B cell (primary cell): Measurements from ENCODE around the gene ATXN3. TPM values are rescaled to one million over a fixed set of nuclear protein-coding genes. Genes with fewer than 3 reads are reported as not detected.
"Not testable (repeated sequence)": the region's sequence is repeated elsewhere in the genome, so short reads cannot be mapped to it uniquely, and the experiment has no call there.

Experiments used
- ATAC-seq: fragments of 200-7000 bp; cut with Tn5 transposase; one replicate; pipeline ENCODE4 v1.10.0; 2021; ENCODE audit warnings: low read depth, mild to moderate bottlenecking, moderate number of reproducible peaks, moderate library complexity
- CTCF ChIA-PET: fragments of 350-600 bp; sonication (Branson Sonifier 250); formaldehyde crosslinking; loops from one replicate; lab custom pipeline; 2021; ENCODE audit warnings: antibody characterized with exemption, inconsistent platforms; lab: Charles Lee
- POLR2A ChIA-PET: fragments of 350-600 bp; sonication (Branson Sonifier 250); formaldehyde crosslinking; loops from one replicate; lab custom pipeline; 2021; ENCODE audit warnings: antibody characterized with exemption; lab: Charles Lee
- DNase-seq: peaks from one replicate; pipeline ENCODE4 v3.0.0; 2013
- H2AFZ ChIP-seq: 2 replicates; pipeline ENCODE4 v1.6.1; 2012; ENCODE audit warnings: mild to moderate bottlenecking, low read depth, low read length; ENCODE audit not compliant: insufficient read depth, poor library complexity, severe bottlenecking
- H3K27ac ChIP-seq, 2 donors: 1 replicate in 1 of 2; 2 replicates in 1 of 2; pipeline ENCODE4 v1.5.1; 2012 to 2013; ENCODE audit warnings: low read length in 2 of 2, mild to moderate bottlenecking in 2 of 2, moderate library complexity in 1 of 2
- H3K27me3 ChIP-seq, 4 experiments: fragments of 200-600 bp in 1 of 4; sonication (generic) in 1 of 4; replicated peaks in 1 of 4; 1 replicate in 2 of 4; 2 replicates in 2 of 4; pipeline versions ENCODE4 v1.6.1 to v1.7.0; 2013 to 2016; ENCODE audit warnings: low read length in 3 of 4, mild to moderate bottlenecking in 2 of 4, mixed read lengths in 1 of 4, moderate library complexity in 1 of 4; ENCODE audit not compliant: insufficient read depth in 4 of 4, control insufficient read depth in 3 of 4; ENCODE audit errors: control extremely low read depth in 1 of 4
- H3K36me3 ChIP-seq, 2 experiments: replicated peaks in 1 of 2; 1 replicate in 1 of 2; 2 replicates in 1 of 2; pipeline versions ENCODE4 v1.6.1 to v1.7.1; 2013; ENCODE audit warnings: low read length in 1 of 2; ENCODE audit not compliant: insufficient read depth in 2 of 2, control insufficient read depth in 1 of 2; ENCODE audit errors: control extremely low read depth in 1 of 2, extremely low read depth in 1 of 2
- H3K4me1 ChIP-seq, 2 donors: fragments of 200-600 bp in 1 of 2; sonication (generic) in 1 of 2; 1 replicate in 1 of 2; 2 replicates in 1 of 2; pipeline versions ENCODE4 v1.5.1 to v1.6.1; 2013 to 2017; ENCODE audit warnings: low read length in 2 of 2; ENCODE audit not compliant: control insufficient read depth in 2 of 2, insufficient read depth in 2 of 2
- H3K4me2 ChIP-seq: replicated peaks from 2 replicates; pipeline ENCODE3; 2012; ENCODE audit warnings: mild to moderate bottlenecking, low read depth, low read length; ENCODE audit not compliant: poor library complexity, severe bottlenecking
- H3K4me3 ChIP-seq, 5 experiments: fragments of 200-600 bp in 1 of 5; sonication (generic) in 1 of 5; 1 replicate in 3 of 5; 2 replicates in 2 of 5; pipeline versions ENCODE4 v1.5.1 to v1.7.0; 2011 to 2016; ENCODE audit warnings: low read length in 4 of 5, mild to moderate bottlenecking in 4 of 5, low read depth in 2 of 5, control low read depth in 1 of 5, moderate library complexity in 1 of 5; ENCODE audit not compliant: insufficient read depth in 1 of 5; ENCODE audit errors: control extremely low read depth in 1 of 5, extremely low read depth in 1 of 5
- H3K79me2 ChIP-seq: fragments of 200-600 bp; sonication (generic); one replicate; pipeline ENCODE4 v1.6.0; 2016; ENCODE audit warnings: low read length; ENCODE audit not compliant: control insufficient read depth, insufficient read depth
- H3K9ac ChIP-seq: fragments of 200-600 bp; sonication (generic); 2 replicates; pipeline ENCODE4 v1.6.1; 2017; ENCODE audit warnings: mild to moderate bottlenecking, low read length, moderate library complexity
- H3K9me3 ChIP-seq, 3 donors: one replicate each; pipeline versions ENCODE4 v1.6.1 to v1.7.1; 2013; ENCODE audit warnings: low read length in 2 of 3; ENCODE audit not compliant: control insufficient read depth in 2 of 3, insufficient read depth in 1 of 3; ENCODE audit errors: control extremely low read depth in 1 of 3
- H4K20me1 ChIP-seq: 2 replicates; pipeline ENCODE4 v1.6.0; 2012; ENCODE audit warnings: mild to moderate bottlenecking, low read length; ENCODE audit not compliant: insufficient read depth, control insufficient read depth, poor library complexity, severe bottlenecking
- H3K27ac Mint-ChIP-seq: one replicate; pipeline ENCODE4 v1.8.0; 2021; ENCODE audit warnings: mixed read lengths
- H3K27me3 Mint-ChIP-seq: one replicate; pipeline ENCODE4 v1.8.0; 2021; ENCODE audit warnings: mixed read lengths
- H3K4me1 Mint-ChIP-seq: one replicate; pipeline ENCODE4 v1.8.0; 2021; ENCODE audit warnings: mixed read lengths
- H3K4me3 Mint-ChIP-seq: one replicate; pipeline ENCODE4 v1.8.0; 2021; ENCODE audit warnings: mixed read lengths
- H3K9me3 Mint-ChIP-seq: one replicate; pipeline ENCODE4 v1.8.0; 2022; ENCODE audit warnings: mixed read lengths; ENCODE audit not compliant: insufficient read depth
- EZH2 ChIP-seq: IDR thresholded peaks from 2 replicates; pipeline ENCODE4 v1.6.1; 2012; ENCODE audit warnings: borderline replicate concordance, low read depth, mild to moderate bottlenecking, moderate library complexity, low read length; ENCODE audit not compliant: insufficient read depth, poor library complexity, severe bottlenecking
- WGBS: methylation state at CpG from one replicate; pipeline ENCODE4 v1.1.5; 2013; ENCODE audit warnings: missing lambda C conversion rate; ENCODE audit not compliant: insufficient coverage; 5-methylcytosine and 5-hydroxymethylcytosine counted together
- intact Hi-C: fragments of 100-400 bp; cut with micrococcal nuclease; formaldehyde crosslinking; loops from one replicate; pipeline ENCODE4 v1.10.0; 2022
- polyA plus RNA-seq: library from polyadenylated mRNA; depleted of rRNA; stranded (reverse); fragments of >200 nt; gene quantifications from 2 replicates; pipeline ENCODE4 v1.2.3, GENCODE V29; 2012
- total RNA-seq, 2 donors: library from RNA; stranded (reverse); fragments of 120-200 nt in 1 of 2; gene quantifications; 1 replicate in 1 of 2; 2 replicates in 1 of 2; pipeline versions ENCODE4 v1.2.3 to v1.2.4, GENCODE V29; 2013 to 2022
- TF ChIP-seq, protein P1 (sequence below): fragments of 200-600 bp; IDR thresholded peaks from one replicate; pipeline ENCODE4 v1.8.0; 2022; ENCODE audit warnings: antibody characterized with exemption, mild to moderate bottlenecking

ATXN3 gene
- total and polyA plus RNA-seq, 2 donors (not counting 1 experiment from before 2014, with no cell fraction given), result 16.2 to 51.6 TPM

DNA sequence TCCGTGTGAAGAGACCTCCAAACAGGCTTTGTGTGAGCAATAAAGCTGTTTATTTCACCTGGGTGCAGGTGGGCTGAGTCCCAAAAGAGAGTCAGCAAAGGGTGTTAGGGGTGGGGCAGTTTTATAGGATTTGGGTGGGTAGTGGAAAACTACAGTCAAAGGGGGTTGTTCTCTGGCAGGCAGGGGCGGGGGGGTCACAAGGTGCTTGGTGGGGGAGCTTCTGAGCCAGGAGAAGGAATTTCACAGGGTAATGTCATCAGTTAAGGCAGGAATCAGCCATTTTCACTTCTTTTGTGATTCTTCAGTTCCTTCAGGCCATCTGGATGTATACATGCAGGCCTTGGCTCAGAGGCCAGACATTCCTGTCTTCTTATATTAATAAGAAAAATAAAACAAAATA lies 64.6 kb downstream of the ATXN3 start:
- H3K79me2 ChIP-seq, result peaks cover 50% of the 10 kb centered on the region
- H3K4me3 ChIP-seq, H3K27ac ChIP-seq, DNase-seq, H3K9me3 ChIP-seq, H2AFZ ChIP-seq, H3K27me3 Mint-ChIP-seq, POLR2A ChIA-PET, ATAC-seq, intact Hi-C loops, H3K9ac ChIP-seq, H3K36me3 ChIP-seq, H4K20me1 ChIP-seq, H3K9me3 Mint-ChIP-seq, H3K27me3 ChIP-seq, H3K27ac Mint-ChIP-seq, H3K4me2 ChIP-seq: not testable (repeated sequence)
- H3K4me1 ChIP-seq, result peaks cover 19 to 24% of the 10 kb centered on the region in 2 donors
- Mint-ChIP-seq H3K4me1 (peaks cover 32% of the 10 kb centered on the region), H3K4me3 (peak overlapping the region; percentile 58)
- WGBS, result 94% methylated on average over 2 of the region's 2 CpGs
- CTCF ChIA-PET, result interaction anchor here (2.5 kb wide), 1 partner anchor 65 kb away, joined by 19 read pairs; the partner anchor contains the start of gene ATXN3

DNA sequence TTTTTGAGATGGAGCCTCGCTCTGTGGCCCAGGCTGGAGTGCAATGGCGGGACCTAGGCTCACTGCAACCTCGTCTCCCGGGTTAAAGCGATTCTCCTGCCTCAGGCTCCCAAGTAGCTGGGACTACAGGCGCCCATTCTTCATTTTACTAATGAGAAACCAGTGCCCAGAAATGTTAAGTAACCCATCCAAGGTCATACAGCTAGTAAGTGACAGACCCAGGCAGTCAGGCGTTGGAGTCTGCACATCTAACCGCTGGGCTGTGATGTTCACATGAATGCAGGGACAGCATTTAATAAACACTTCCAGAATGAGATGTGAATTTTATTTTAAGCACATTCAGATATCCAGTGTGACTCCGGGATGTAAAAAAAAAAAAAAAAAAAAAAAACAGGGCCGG lies 65.2 kb downstream of the ATXN3 start:
- Mint-ChIP-seq H3K4me1 (peaks cover 37% of the 10 kb centered on the region), H3K27ac (no peak overlapping the region), H3K4me3 (peak overlapping the region; percentile 58), H3K9me3 (no peaks in the 10 kb centered on the region), H3K27me3 (no peaks in the 10 kb centered on the region)
- peak overlapping the region; percentile 88 for H3K9ac ChIP-seq
- DNase-seq, result no peak
- no peak overlapping the region for H3K27ac ChIP-seq
- intact Hi-C loops, result no loop called here
- peaks cover 56% of the 10 kb centered on the region for H3K79me2 ChIP-seq
- peak overlapping the region in 1 of 5 experiments; percentile 90 for H3K4me3 ChIP-seq
- peaks cover 19 to 24% of the 10 kb centered on the region in 2 donors for H3K4me1 ChIP-seq
- H3K27me3 ChIP-seq, result no peaks in the 10 kb centered on the region
- ATAC-seq, result no peak
- H4K20me1 ChIP-seq, result peaks cover 8% of the 10 kb centered on the region
- H3K4me2 ChIP-seq, result peak overlapping the region; percentile 88
- POLR2A ChIA-PET, result interaction anchor here (2.0 kb wide), 1 partner anchor 65 kb away, joined by 15 read pairs; the partner anchor contains the start of gene ATXN3
- TF ChIP-seq, protein P1, sequence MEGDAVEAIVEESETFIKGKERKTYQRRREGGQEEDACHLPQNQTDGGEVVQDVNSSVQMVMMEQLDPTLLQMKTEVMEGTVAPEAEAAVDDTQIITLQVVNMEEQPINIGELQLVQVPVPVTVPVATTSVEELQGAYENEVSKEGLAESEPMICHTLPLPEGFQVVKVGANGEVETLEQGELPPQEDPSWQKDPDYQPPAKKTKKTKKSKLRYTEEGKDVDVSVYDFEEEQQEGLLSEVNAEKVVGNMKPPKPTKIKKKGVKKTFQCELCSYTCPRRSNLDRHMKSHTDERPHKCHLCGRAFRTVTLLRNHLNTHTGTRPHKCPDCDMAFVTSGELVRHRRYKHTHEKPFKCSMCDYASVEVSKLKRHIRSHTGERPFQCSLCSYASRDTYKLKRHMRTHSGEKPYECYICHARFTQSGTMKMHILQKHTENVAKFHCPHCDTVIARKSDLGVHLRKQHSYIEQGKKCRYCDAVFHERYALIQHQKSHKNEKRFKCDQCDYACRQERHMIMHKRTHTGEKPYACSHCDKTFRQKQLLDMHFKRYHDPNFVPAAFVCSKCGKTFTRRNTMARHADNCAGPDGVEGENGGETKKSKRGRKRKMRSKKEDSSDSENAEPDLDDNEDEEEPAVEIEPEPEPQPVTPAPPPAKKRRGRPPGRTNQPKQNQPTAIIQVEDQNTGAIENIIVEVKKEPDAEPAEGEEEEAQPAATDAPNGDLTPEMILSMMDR, result no peak
- TF ChIP-seq EZH2, result no peak
- H3K9me3 ChIP-seq, result peaks cover 0 to 5% (median 0%) of the 10 kb centered on the region in 3 donors
- WGBS, result 97% methylated on average over 5 of the region's 10 CpGs
- CTCF ChIA-PET, result interaction anchor here (1.1 to 2.5 kb wide), 2 partner anchors 9 to 66 kb away, joined by 4 to 19 read pairs; partner anchors contain the start of gene ATXN3
- no peaks in the 10 kb centered on the region for H3K36me3 ChIP-seq
- no peak overlapping the region for H2AFZ ChIP-seq
